H1 (cell line): ENCODE data around the gene IGF2R. TPM values are rescaled to one million over a fixed set of nuclear protein-coding genes. Genes with fewer than 3 reads are reported as not detected.

Experiments used
- CTCF ChIA-PET: fragments of 300-600 bp; sonication (Branson Sonifier 250); formaldehyde crosslinking; loops from one replicate; lab custom pipeline; 2021; ENCODE audit not compliant: partially characterized antibody; lab: Charles Lee
- POLR2A ChIA-PET: fragments of 300-600 bp; sonication (Branson Sonifier 250); formaldehyde crosslinking; loops from one replicate; lab custom pipeline; 2021; ENCODE audit warnings: inconsistent platforms; ENCODE audit not compliant: partially characterized antibody; lab: Charles Lee
- DNase-seq, 2 experiments: peaks; one replicate each; pipeline versions ENCODE4 v3.0.0 to v3.0.0-alpha.2; 2010 to 2022; ENCODE audit warnings: low spot score in 2 of 2, low read depth in 1 of 2, mixed read lengths in 1 of 2
- FAIRE-seq: peaks from 2 replicates; lab custom pipeline; 2011; peaks lifted over from hg19 to GRCh38; lab: Jason Lieb, UNC
- H2AFZ ChIP-seq: 2 replicates; pipeline ENCODE4 v1.8.1; 2012; ENCODE audit warnings: low read length, inconsistent platforms
- H2AK5ac ChIP-seq: 2 replicates; pipeline ENCODE4 v1.6.1; 2013; ENCODE audit warnings: low read depth, low read length
- H2BK120ac ChIP-seq: replicated peaks from 2 replicates; pipeline ENCODE3; 2013; ENCODE audit warnings: low read depth, low read length, inconsistent platforms
- H2BK12ac ChIP-seq: 2 replicates; pipeline ENCODE4 v1.6.1; 2013; ENCODE audit warnings: low read depth, low read length
- H2BK15ac ChIP-seq: 2 replicates; pipeline ENCODE4 v1.6.1; 2013; ENCODE audit warnings: low read length
- H2BK20ac ChIP-seq: 2 replicates; pipeline ENCODE4 v1.6.1; 2013; ENCODE audit warnings: low read length
- H2BK5ac ChIP-seq: 2 replicates; pipeline ENCODE4 v1.6.1; 2013; ENCODE audit warnings: low read depth, low read length
- H3K14ac ChIP-seq: 2 replicates; pipeline ENCODE4 v1.6.1; 2013; ENCODE audit warnings: inconsistent platforms; ENCODE audit not compliant: insufficient read length
- H3K18ac ChIP-seq: 2 replicates; pipeline ENCODE4 v1.6.1; 2013; ENCODE audit warnings: low read length; ENCODE audit errors: extremely low read depth
- H3K23ac ChIP-seq: 2 replicates; pipeline ENCODE4 v1.6.1; 2013; ENCODE audit warnings: inconsistent platforms; ENCODE audit not compliant: insufficient read length
- H3K23me2 ChIP-seq: 2 replicates; pipeline ENCODE4 v1.6.1; 2013; ENCODE audit warnings: low read depth, low read length
- H3K27ac ChIP-seq: 2 replicates; pipeline ENCODE4 v1.6.1; 2011; ENCODE audit warnings: low read depth, low read length, inconsistent platforms
- H3K27me3 ChIP-seq, 4 experiments: replicated peaks in 1 of 4; 1 replicate in 1 of 4; 2 replicates in 3 of 4; pipeline versions ENCODE4 v1.6.1 to v1.8.1; 2011 to 2013; ENCODE audit warnings: low read length in 3 of 4, mild to moderate bottlenecking in 3 of 4, inconsistent platforms in 2 of 4, mixed read lengths in 2 of 4, moderate library complexity in 1 of 4; ENCODE audit not compliant: control insufficient read depth in 3 of 4, insufficient read depth in 3 of 4; ENCODE audit errors: extremely low read depth in 1 of 4
- H3K36me3 ChIP-seq, 4 experiments: 2 replicates each; pipeline versions ENCODE4 v1.6.1 to v1.8.1; 2011 to 2013; ENCODE audit warnings: mild to moderate bottlenecking in 4 of 4, low read length in 3 of 4, moderate library complexity in 2 of 4, control low read depth in 1 of 4, inconsistent platforms in 1 of 4; ENCODE audit not compliant: insufficient read depth in 4 of 4, control insufficient read depth in 2 of 4
- H3K4ac ChIP-seq: replicated peaks from 2 replicates; pipeline ENCODE3; 2013; ENCODE audit warnings: low read length, low read depth, mixed read lengths, inconsistent platforms; ENCODE audit not compliant: insufficient read length
- H3K4me1 ChIP-seq, 4 experiments: replicated peaks in 1 of 4; 1 replicate in 1 of 4; 2 replicates in 3 of 4; pipeline versions ENCODE4 v1.6.1 to v1.8.1; 2011 to 2013; ENCODE audit warnings: low read length in 3 of 4, inconsistent platforms in 2 of 4, mixed read lengths in 1 of 4; ENCODE audit not compliant: insufficient read depth in 4 of 4, control insufficient read depth in 3 of 4
- H3K4me2 ChIP-seq, 2 experiments: 2 replicates each; pipeline versions ENCODE4 v1.6.1 to v1.8.1; 2011 to 2013; ENCODE audit warnings: low read depth in 2 of 2, low read length in 2 of 2, control low read depth in 1 of 2, inconsistent platforms in 1 of 2, mild to moderate bottlenecking in 1 of 2; ENCODE audit not compliant: insufficient read depth in 1 of 2
- H3K4me3 ChIP-seq, 4 experiments: fragments of 200-600, 300-600 bp in 1 of 4; sonication (generic), shearing (Covaris generic), sonication (Bioruptor Twin) in 1 of 4; 2 replicates each; pipeline versions ENCODE4 v1.5.1 to v1.8.1; 2011 to 2016; ENCODE audit warnings: low read length in 4 of 4, low read depth in 3 of 4, control low read depth in 2 of 4, inconsistent platforms in 2 of 4, mild to moderate bottlenecking in 2 of 4, mixed read lengths in 1 of 4, moderate library complexity in 1 of 4; ENCODE audit not compliant: insufficient read depth in 2 of 4; ENCODE audit errors: extremely low read depth in 1 of 4
- H3K56ac ChIP-seq: replicated peaks from 2 replicates; pipeline ENCODE3; 2013; ENCODE audit warnings: low read depth, mild to moderate bottlenecking, mixed read lengths, low read length, inconsistent platforms; ENCODE audit not compliant: insufficient read length
- H3K79me1 ChIP-seq: 2 replicates; pipeline ENCODE4 v1.6.1; 2013; ENCODE audit warnings: low read depth, low read length, control low read depth
- H3K79me2 ChIP-seq, 2 experiments: 2 replicates each; pipeline versions ENCODE4 v1.6.1 to v1.8.1; 2012 to 2013; ENCODE audit warnings: low read length in 2 of 2, mild to moderate bottlenecking in 2 of 2, inconsistent platforms in 1 of 2; ENCODE audit not compliant: insufficient read depth in 2 of 2, control insufficient read depth in 1 of 2
- H3K9ac ChIP-seq, 4 experiments: replicated peaks in 1 of 4; 1 replicate in 1 of 4; 2 replicates in 3 of 4; pipeline versions ENCODE4 v1.6.1 to v1.8.1; 2011 to 2013; ENCODE audit warnings: low read depth in 3 of 4, low read length in 3 of 4, control low read depth in 2 of 4, mild to moderate bottlenecking in 2 of 4, moderate library complexity in 2 of 4, inconsistent platforms in 1 of 4; ENCODE audit errors: extremely low read depth in 1 of 4
- H3K9me3 ChIP-seq, 2 experiments: 2 replicates each; pipeline versions ENCODE4 v1.6.1 to v1.8.1; 2012 to 2013; ENCODE audit warnings: mild to moderate bottlenecking in 2 of 2, moderate library complexity in 2 of 2, control low read depth in 1 of 2, inconsistent platforms in 1 of 2, low read depth in 1 of 2, low read length in 1 of 2, mixed read lengths in 1 of 2; ENCODE audit not compliant: insufficient read depth in 2 of 2
- H4K20me1 ChIP-seq, 2 experiments: replicated peaks in 1 of 2; 2 replicates each; pipeline versions ENCODE3 to v1.8.1; 2011 to 2013; ENCODE audit warnings: inconsistent platforms in 2 of 2, low read length in 2 of 2, mild to moderate bottlenecking in 1 of 2; ENCODE audit not compliant: insufficient read depth in 2 of 2, control insufficient read depth in 1 of 2
- H4K5ac ChIP-seq: 2 replicates; pipeline ENCODE4 v1.6.1; 2013; ENCODE audit warnings: low read length, low read depth, mixed read lengths, inconsistent platforms; ENCODE audit not compliant: insufficient read length
- H4K8ac ChIP-seq: 2 replicates; pipeline ENCODE4 v1.8.0; 2013; ENCODE audit warnings: mild to moderate bottlenecking, moderate library complexity, low read length, inconsistent platforms; ENCODE audit not compliant: insufficient read depth; ENCODE audit errors: extremely low read depth
- H4K91ac ChIP-seq: replicated peaks from 2 replicates; pipeline ENCODE3; 2013; ENCODE audit warnings: low read length, mixed read lengths, inconsistent platforms; ENCODE audit not compliant: insufficient read length
- CHD2 ChIP-seq: IDR thresholded peaks from 2 replicates; pipeline ENCODE4 v1.6.1; 2012; ENCODE audit warnings: low read length, improper control_type of control experiment
- EGR1 ChIP-seq: IDR thresholded peaks from 2 replicates; pipeline ENCODE4 v1.6.1; 2011; ENCODE audit warnings: low read depth, low read length, borderline replicate concordance
- GABPA ChIP-seq: IDR thresholded peaks from 2 replicates; pipeline ENCODE4 v1.6.1; 2011; ENCODE audit warnings: mild to moderate bottlenecking, low read length, moderate library complexity, borderline replicate concordance; ENCODE audit not compliant: insufficient read depth
- GTF2F1 ChIP-seq: IDR thresholded peaks from 2 replicates; pipeline ENCODE4 v1.6.1; 2012; ENCODE audit warnings: low read depth, low read length, improper control_type of control experiment, borderline replicate concordance
- RFX5 ChIP-seq: IDR thresholded peaks from 2 replicates; pipeline ENCODE4 v1.6.1; 2011; ENCODE audit warnings: low read depth, low read length, improper control_type of control experiment, borderline replicate concordance
- RXRA ChIP-seq: IDR thresholded peaks from 2 replicates; pipeline ENCODE4 v1.6.1; 2011; ENCODE audit warnings: low read depth, mild to moderate bottlenecking, low read length, moderate library complexity; ENCODE audit not compliant: insufficient read depth
- SIX5 ChIP-seq: IDR thresholded peaks from 2 replicates; pipeline ENCODE4 v1.6.1; 2011; ENCODE audit warnings: mild to moderate bottlenecking, low read depth, low read length
- SP2 ChIP-seq: IDR thresholded peaks from 2 replicates; pipeline ENCODE4 v1.6.1; 2012; ENCODE audit warnings: mild to moderate bottlenecking, low read length, inconsistent platforms
- TBP ChIP-seq: IDR thresholded peaks from 2 replicates; pipeline ENCODE4 v1.6.1; 2011; ENCODE audit warnings: low read depth, low read length, improper control_type of control experiment
- TCF12 ChIP-seq: IDR thresholded peaks from 2 replicates; pipeline ENCODE4 v1.6.1; 2011; ENCODE audit warnings: low read depth, mild to moderate bottlenecking, low read length
- YY1 ChIP-seq: IDR thresholded peaks from 2 replicates; pipeline ENCODE4 v1.6.1; 2011; ENCODE audit warnings: low read depth, mild to moderate bottlenecking, low read length
- WGBS, 2 experiments: shearing (Covaris generic) in 1 of 2; methylation state at CpG; one replicate each; pipeline versions ENCODE4 v1.1.6 to v1.1.7; 2013 to 2015; ENCODE audit warnings: low lambda C conversion rate in 2 of 2, mixed read lengths in 2 of 2, inconsistent platforms in 1 of 2, low coverage in 1 of 2, missing lambda C conversion rate in 1 of 2; ENCODE audit not compliant: insufficient replicate concordance in 2 of 2, insufficient coverage in 1 of 2, insufficient read length in 1 of 2; ENCODE audit errors: extremely low coverage in 1 of 2, missing lambda C conversion rate in 1 of 2; 5-methylcytosine and 5-hydroxymethylcytosine counted together
- polyA plus RNA-seq, 7 experiments: library from polyadenylated mRNA; depleted of rRNA in 3 of 7; stranded (reverse) in 5 of 7; unstranded in 2 of 7; fragments of >200 nt in 5 of 7; fragments of 200-250 nt in 2 of 7; gene quantifications; 1 replicate in 5 of 7; 2 replicates in 1 of 7; 4 replicates in 1 of 7; pipeline versions ENCODE4 v1.2.1 to v1.2.3, GENCODE V29; 2011 to 2013; ENCODE audit warnings: missing spikeins in 2 of 7, mixed read lengths in 2 of 7
- total RNA-seq: library from RNA; stranded (reverse); fragmentation: NEBNext Ultra II Directional; extraction: Animal tissue kit (Norgen Biotek cat#: 25700); gene quantifications from 2 replicates; pipeline ENCODE4 v1.2.1, GENCODE V29; 2021

Gene IGF2R
- total and polyA plus RNA-seq, 2 of the 8 experiments (the other 6 are each of a cell fraction or from before 2014, with no cell fraction given) = 20.6 to 74.1 TPM

DNA sequence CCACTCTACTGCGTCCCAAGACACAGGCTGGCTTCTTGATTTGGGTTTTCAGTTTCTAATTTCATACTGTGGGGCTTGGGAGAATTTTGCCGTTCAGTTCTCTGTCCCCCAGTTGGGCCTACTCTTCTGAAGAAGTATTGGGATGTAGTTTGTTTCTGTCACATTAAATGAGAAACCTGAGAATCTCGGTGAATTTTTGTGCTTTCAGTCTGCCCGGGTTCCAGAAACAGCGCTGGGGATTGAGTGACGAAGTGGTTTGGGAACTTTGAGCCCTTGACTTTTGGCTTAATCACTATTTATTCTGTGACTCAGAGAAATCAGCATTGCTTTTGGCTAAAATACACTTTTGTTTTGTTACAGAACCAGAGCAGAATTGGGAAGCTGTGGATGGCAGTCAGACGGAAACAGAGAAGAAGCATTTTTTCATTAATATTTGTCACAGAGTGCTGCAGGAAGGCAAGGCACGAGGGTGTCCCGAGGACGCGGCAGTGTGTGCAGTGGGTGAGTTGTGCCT lies 74.0 kb downstream of the IGF2R start:
- H2BK20ac ChIP-seq = no peak overlapping the region
- H3K9me3 ChIP-seq = no peaks in the 10 kb centered on the region
- no peak overlapping the region for H3K23ac ChIP-seq
- H3K79me1 ChIP-seq = no peaks in the 10 kb centered on the region
- H2AK5ac ChIP-seq = no peak overlapping the region
- H4K91ac ChIP-seq = no peak overlapping the region
- WGBS, 2 experiments = 93% methylated on average over 11 of the region's 11 CpGs; no CpG with 5 or more reads in 1 of the 2 experiments
- H3K4me3 ChIP-seq = no peak overlapping the region
- H3K27ac ChIP-seq = no peak overlapping the region
- no peak overlapping the region for H3K56ac ChIP-seq
- no peak overlapping the region for H3K4me2 ChIP-seq
- H3K79me2 ChIP-seq = no peaks in the 10 kb centered on the region
- no peak for DNase-seq
- ChIA-PET CTCF (interaction anchor here (0.7 to 1.5 kb wide), 2 partner anchors 10 to 12 kb away, joined by 3 to 4 read pairs; no protein-coding TSS in a partner anchor), POLR2A (no interaction called here)
- no peak overlapping the region for H4K5ac ChIP-seq
- peaks cover 2 to 8% of the 10 kb centered on the region in 2 experiments for H4K20me1 ChIP-seq
- no peak overlapping the region for H3K18ac ChIP-seq
- H4K8ac ChIP-seq = no peak overlapping the region
- TF ChIP-seq RFX5 = no peak
- TF ChIP-seq TBP = no peak
- no peak for TF ChIP-seq GTF2F1
- no peak for TF ChIP-seq YY1
- no peak for TF ChIP-seq RXRA
- no peak for TF ChIP-seq TCF12
- TF ChIP-seq CHD2 = no peak
- no peak for TF ChIP-seq EGR1
- TF ChIP-seq SIX5 = no peak
- TF ChIP-seq GABPA = no peak
- TF ChIP-seq SP2 = no peak
- H3K14ac ChIP-seq = no peak overlapping the region
- H2BK15ac ChIP-seq = no peak overlapping the region
- H2AFZ ChIP-seq = no peak overlapping the region
- peaks cover 41 to 72% (median 66%) of the 10 kb centered on the region in 4 experiments for H3K36me3 ChIP-seq
- no peak overlapping the region for H3K4ac ChIP-seq
- H2BK12ac ChIP-seq = no peak overlapping the region
- no peak overlapping the region for H2BK5ac ChIP-seq
- no peak for FAIRE-seq
- H3K27me3 ChIP-seq = no peaks in the 10 kb centered on the region
- no peaks in the 10 kb centered on the region for H3K4me1 ChIP-seq
- no peak overlapping the region for H3K9ac ChIP-seq
- no peaks in the 10 kb centered on the region for H3K23me2 ChIP-seq
- H2BK120ac ChIP-seq = no peak overlapping the region
